D341Med (cell line): ENCODE measurements around the gene BHLHE40.
"Not testable (repeated sequence)": the region's sequence is repeated elsewhere in the genome, so short reads cannot be mapped to it uniquely, and the experiment has no call there.

Experiments
- DNase-seq: peaks from one replicate; pipeline ENCODE4 v3.0.0; 2012; ENCODE audit warnings: low spot score

Gene BHLHE40

DNA sequence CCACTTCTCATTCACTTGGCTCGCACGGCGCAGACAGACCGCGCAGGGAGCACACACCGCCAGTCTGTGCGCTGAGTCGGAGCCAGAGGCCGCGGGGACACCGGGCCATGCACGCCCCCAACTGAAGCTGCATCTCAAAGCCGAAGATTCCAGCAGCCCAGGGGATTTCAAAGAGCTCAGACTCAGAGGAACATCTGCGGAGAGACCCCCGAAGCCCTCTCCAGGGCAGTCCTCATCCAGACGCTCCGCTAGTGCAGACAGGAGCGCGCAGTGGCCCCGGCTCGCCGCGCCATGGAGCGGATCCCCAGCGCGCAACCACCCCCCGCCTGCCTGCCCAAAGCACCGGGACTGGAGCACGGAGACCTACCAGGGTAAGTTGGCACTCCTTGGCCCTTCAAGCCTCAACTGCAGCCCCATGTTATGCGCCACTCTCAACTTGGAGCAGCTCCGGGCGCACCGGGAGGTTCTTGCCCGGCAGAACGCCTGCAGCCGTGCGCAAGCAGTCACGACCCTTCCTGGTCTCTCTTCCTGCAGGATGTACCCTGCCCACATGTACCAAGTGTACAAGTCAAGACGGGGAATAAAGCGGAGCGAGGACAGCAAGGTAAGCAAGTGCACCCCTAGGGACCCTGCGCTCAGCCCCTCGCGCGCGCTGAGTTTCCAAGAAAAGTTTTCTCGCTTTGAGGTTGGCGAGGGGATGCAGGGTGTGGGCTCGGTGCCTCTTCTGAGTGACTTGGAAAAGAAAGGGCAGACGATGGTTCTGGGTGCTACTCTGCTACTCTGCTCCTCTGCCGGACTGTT is at the start of gene BHLHE40:
BHLHE40 (plus strand) TSS at position 10 of the 801 bp plus-strand sequence; CDS start at position 292, 282 bp downstream.
- DNase-seq: peak; percentile 69

DNA sequence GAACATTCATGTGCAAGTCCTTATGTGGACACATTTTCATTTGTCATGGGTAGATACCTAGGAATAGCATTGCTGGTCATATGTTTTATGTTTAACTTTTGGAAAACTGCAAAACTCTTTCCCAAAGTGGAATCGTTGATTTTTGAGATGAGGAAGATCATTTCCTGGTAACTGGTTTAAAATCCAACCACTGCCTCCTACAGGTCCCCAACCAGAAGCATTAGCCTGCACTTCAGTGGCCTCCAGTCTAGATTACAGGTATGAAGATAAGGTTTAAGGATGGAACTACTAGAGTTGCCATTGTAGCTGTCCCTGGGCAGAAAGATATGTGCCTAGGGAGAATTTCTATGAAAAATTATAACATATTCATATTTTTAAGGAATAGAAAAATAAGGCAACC is 48.7 kb upstream of the BHLHE40 start:
- DNase-seq: no peak

DNA sequence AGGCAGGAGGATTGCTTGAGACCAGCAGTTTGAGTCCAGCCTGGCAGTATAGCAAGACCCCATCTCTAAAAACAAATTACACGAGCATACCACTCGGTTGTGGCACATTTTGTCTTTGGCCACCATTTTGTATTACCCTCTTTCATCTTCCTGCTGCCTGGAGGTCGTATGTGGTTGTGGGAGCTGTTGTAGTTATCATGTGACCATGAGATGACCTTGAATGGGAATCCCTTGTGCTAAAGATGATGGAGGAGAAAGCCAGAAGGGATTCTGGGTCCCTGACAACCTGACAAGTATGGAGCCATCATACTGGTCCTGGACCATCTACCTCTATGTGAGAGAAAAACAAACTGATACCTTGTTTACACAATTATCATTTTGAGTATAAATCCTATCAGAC is 45.2 kb upstream of the BHLHE40 start:
- no peak for DNase-seq

DNA sequence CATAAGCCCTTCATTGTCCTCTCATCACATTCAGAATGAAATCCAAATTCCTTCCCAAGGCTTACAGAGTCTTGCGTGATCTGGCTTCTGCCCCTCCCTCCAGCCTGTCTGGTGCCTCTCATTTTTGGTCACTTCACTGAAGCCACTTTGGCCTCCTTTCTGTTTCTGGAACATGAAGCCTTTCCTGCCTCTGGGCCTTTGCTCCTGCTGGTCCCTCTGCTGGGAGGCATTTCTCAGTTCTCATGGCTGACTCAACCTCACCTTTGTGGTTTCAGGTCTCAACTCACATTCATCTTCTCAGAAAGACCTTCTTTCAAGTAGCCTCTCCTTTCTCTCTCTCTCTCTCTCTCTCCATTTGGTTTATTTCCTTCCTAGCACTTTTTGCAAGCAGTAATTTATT is 43.9 kb upstream of the BHLHE40 start:
- DNase-seq: no peak

DNA sequence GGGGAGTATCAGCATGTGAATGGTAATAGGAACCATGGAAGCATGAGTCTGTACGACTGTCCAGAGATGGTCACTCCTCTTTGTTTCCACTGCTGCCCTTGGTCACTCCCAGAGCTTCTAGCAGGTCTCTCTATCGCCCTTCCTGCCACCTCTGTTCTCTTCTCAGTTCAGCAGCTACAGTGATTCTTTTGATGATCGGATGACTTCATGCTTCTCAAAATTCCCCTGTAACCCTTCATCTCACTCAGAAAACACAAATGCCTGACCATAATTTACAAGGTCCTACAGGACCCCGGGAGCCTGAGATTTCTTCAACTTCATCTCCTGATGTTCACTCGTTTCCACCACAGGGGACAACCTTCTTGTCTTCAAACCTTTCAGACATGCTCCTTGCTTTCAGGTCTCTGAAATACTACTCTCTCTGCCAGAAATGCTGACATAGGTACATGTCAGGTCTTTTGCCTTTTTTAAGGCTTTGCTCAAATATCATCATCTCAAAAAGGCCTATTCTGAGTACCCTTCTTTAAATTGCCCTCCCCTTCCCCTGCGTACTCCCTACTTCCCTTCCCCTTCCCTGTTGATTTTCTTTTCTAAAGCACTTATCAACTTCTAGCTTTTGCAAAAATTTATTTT is 42.1 kb upstream of the BHLHE40 start:
- DNase-seq: no peak

DNA sequence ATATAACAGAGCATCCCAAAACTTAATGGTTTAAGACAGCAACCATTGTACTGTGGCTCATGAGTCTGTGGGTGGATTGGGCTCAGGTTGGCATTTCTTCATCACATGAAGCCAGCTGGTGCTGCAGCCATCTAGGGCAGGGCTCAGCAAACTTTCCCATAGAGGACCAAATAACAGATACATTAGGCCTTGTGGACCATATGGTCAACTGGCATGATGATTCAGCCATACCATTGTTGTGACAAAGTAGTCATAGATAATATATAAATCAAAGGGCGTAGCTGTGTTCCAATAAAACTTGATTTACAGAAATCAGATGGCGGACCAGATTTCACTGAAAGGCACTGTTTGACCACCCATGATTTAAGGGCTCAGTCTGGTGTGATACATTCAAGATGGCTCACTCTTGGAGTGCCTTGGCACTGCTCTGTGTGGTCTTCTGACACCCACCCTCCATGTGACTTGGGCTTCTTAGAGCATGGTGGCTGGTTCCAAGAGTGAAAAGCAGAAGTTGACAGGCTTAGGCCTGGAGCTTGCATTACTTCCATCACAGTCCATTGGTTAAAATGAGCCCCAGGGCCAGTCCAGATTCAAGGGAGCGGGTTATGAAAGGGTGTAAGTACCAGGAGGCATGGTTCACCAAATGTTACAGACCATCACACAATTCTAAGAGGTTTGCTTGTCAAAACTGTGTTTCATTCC is 40.8 kb upstream of the BHLHE40 start:
- DNase-seq: no peak

DNA sequence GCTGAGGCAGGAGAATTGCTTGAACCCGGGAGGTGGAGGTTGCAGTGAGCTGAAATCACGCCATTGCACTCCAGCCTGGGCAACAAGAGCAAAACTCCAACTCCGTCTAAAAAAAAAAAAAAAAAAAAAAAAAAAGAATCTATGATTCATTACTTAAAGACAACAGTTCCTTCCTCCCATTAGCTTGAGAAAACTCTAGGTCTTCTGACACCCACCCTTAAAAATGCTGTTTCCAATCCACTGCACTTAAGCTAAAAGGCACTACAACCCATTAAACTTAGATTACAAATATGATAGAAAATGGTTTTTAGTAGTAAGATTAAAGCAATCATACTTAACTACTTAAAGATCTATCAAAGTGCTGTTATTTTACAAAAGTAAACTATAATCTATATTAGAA is 40.0 kb upstream of the BHLHE40 start:
- DNase-seq: no peak

DNA sequence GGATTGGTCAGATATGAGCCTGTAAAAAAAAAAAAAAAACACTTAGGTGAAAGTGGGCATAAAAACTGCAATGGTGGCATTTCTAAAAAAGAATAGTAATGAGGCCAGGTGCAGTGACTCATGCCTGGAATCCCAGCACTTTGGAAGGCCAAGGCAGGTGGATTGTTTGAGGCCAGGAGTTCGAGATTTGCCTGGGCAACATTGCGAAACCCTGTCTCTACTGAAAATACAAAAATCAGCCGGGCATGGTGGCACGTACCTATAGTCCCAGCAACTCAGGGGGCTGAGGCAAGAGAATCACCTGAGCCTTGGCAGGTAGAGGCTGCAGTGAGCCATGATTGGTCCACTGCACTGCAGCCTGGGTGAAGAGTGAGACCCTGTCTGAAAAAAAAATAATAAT is 38.3 kb upstream of the BHLHE40 start:
- no peak for DNase-seq

DNA sequence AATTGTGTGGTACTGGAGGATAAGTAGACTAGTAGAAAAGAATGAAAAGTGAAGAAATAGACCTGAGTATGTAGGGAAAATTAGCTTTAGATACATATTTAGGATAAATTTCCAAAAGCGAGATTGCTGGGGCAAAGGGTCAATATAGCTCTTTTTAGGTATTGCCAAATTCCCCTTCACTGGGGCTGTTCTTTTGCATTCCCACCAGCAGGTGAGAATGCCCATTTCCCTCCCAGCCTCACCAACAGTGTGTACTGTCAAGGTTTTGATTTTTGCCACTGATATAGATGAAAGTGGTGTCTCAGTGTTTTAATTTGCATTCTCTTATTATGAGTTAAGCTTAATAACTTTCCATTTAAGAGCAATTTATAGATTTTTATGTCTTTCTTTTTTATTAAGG is 35.7 kb upstream of the BHLHE40 start:
- no peak for DNase-seq

DNA sequence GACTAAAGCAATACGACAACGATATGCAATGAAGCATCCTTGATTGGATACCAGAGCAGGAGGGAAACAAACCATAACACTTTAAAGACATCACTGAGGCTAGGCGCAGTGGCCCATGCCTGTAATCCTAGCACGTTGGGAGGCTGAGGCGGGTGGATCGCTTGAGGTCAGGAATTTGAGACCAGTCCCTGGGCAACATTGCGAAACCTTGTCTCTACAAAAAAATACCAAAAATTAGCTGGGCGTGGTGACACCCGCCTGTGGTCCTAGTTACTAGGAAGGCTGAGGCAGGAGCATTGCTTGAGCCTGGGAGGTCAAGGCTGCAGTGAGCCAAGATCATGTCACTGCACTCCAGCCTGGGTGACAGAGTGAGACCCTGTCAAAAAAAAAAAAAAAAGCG is 33.9 kb upstream of the BHLHE40 start:
- DNase-seq: no peak

DNA sequence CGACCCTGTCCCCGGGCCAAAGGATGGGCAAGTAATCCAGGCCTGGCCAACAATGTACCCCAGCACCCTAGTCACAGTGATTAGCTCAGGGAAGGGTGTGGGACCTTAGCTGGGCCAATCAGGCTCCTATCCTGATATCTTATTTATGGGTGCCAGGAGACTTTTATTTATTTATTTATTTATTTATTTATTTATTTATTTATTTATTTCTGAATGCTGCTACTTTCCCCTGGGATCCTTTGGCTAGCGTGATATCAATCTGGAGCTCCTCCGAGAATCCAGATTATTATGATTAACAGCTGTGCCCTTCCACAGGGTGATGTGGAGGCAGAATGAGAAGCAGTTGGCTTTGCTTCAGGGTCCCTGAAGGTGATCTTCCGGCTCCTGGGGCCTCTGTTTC is 32.2 kb upstream of the BHLHE40 start:
- DNase-seq: no peak

DNA sequence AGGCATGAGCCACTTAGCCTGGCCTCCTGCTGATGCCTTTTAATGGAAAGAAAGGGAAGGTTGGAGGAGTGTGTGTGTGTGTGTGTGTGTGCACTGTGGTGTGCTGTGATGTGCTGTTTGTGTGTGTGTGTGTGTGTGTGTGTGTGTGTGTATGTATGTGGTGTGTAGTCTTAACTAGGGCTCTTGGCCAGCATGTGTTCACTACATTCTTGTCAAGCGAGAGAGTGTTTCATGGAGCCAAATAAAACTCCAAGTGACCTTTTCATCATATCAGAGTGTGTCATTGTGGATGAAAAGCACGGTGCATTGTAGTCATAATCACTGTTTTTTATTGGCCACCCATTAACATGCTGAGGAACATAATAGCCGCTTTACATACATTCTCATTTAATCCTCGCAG is 30.8 kb upstream of the BHLHE40 start:
- no peak for DNase-seq

DNA sequence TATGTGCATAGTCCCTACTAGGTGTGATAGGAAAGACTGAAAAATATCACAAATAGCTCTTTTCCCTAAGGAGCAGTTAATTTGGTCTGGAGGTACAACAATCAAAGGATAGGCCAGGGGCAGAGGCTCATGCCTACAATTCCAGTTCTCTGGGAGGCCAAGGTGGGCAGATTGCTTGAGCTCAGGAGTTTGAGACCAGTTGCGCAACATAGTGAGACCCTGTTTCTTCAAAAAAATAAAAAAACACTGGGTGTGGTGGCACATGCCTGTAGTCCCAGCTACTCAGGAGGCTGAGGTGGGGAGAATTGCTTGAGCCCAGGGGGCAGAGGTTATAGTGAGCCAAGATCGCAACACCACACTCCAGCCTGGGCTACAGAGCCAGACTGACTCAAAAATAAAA is 30.2 kb upstream of the BHLHE40 start:
- DNase-seq: no peak

DNA sequence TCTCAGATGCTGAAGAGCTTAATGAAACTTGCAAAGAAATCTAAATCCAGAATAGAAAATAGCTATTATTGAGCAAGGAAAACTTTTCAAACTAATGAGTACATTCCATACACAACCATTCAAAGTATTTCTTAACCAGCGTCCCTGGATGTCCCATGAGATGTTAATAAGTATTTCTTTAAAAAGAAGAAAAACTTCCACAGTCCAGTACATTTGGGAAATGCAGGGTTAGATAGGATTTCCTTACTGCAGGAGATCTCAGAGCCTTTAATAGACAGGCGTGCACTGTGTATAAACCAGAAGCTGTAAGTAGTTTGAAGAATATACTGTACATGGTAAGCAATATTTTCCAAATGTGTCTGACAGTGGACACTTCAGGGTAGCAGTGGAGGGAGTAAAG is 29.6 kb upstream of the BHLHE40 start:
- DNase-seq: no peak

DNA sequence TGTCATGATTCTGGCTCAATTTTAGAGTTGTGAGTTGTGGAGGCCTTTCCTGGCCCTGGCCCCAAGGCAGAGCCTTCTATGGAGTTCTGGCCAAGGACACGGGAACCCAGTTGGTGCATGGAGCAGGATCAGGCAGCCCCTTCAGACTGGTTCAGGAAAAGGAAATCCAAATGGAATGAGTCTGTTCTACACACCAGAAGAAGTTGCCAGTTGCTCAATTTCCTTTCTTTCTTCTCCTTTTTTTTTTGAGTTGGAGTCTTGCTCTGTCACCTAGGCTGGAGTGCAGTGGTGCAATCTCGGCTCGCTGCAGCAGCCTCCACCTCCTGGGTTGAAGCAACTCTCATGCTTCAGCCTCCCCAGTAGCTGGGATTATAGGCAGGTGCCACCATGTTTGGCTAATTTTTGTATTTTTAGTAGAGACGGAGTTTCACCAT is 28.9 kb upstream of the BHLHE40 start:
- DNase-seq: no peak

DNA sequence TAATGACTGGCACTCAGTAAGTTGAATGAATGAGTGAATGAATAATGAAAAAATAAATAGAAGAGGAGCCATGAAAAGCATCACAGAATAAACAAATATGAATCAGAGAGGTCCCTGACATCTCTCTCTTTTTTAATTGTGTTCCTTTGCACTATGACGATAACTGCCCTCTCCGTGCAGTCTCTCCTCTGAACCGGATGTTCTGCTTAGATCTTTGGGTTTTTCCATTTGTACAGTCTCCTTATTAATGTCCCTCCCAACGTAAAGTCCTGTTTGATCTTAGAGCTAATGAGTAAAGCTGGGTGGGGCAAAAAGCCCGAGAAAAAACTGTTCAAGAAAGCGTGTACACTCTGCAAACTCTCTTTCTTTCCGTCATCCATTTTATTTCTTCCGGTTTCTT is 28.3 kb upstream of the BHLHE40 start:
- DNase-seq: no peak

DNA sequence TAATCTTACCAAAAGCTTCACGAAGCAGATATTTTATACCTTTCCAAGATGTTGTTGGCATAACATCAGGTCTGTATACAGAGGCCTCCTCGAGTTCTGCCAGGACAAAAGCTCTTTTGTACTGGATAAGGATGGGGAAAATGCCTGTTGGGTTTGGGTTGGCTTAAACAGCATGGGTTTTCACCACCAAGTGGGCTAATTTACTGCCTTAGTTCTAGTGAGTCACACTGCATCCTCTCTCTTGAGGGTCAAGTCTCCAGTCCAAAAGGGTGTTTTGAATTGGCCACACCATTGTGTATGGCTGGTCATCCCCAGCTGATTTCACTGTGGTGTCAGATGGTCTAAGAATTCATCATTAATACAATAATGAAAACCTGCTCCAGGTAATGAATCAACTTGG is 26.1 kb upstream of the BHLHE40 start:
- no peak for DNase-seq

DNA sequence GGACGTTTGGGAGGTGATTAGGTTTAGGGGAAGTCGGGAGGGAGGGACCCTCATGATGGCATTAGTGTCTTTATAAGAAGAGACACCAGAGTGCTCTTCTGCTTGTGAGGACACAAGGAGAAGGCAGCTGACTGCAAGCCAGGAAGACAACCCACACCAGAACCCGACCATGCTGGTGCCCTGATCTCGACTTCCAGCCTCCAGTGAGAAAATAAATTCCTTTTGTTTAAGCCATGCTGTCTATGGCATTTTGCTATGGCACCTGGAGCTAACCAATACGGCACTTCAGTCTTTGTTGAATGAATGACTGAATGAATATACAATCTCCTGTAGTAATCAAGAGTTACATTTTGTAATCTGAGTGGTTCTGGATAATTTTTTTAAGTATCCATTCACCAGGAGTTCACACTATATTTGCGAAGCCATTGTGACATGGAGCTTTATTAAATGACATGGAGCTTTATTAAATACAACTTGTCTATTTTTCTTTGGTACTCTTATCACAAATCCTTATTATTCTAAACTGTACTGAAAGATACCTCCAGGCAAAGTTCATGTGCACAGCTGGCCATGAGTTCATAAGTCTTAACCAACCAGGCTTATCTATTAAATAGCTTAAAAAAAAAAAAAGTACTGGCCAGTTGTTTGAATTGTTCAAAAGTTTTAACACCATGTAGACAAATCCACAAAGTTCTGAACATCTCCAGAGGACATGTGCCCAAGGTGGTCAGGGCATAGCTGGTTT is 24.8 kb upstream of the BHLHE40 start:
- DNase-seq: no peak

DNA sequence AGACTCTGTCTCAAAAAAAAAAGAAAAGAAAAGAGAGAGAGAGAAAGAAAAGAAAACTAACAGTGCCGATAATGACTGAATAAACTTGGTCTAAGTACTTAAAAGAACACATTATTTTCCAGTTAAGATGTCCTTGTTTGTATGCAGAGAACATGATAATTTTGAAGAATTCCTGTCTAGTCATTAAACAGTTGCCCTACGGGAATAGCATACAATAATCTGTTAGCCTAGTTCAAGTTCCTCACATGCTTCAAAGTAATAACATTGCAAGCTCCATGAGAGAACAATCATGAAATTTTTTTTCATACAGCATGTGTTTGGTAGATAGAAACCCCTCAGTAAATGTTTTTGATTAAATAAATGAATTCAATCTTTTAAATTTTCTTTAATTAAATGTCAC is 23.1 kb upstream of the BHLHE40 start:
- no peak for DNase-seq

DNA sequence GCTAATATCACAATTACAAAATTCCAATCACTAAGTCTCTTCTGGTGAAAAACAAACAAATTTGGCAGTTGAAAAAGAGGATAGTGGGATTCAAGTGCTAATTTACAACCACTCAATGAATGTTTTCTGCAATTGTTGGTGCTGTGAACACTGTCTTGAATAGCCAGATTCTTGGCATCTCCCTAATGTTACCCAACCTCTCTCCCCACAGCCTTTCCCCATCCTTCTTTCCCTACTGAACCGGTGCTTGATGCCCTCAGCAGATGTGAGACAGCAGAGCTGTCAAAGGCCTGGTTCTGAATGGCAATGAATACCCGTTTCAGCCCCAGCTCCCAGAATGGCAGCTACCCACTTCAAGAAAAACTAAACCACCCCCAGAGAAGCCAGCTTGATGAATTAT is 22.5 kb upstream of the BHLHE40 start:
- DNase-seq: no peak

DNA sequence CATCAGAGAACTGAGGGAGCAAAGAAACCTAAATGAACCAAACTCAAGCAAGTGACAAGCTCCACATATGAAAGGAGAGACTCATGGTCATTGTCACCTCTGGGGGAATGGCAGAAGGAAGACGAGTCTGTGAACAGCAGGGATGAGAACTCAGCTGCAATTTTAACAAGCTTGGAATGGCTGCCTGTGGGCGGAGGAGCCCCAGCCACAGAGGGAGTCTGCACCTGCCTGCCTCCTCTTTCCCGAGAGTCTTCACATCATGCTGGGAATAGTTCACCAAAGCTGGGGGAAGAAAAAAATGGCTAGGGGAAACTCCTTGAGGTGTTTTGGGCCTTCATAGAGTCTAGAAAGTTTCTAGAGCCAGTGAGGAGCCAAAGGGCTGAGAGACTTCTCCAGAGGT is 21.3 kb upstream of the BHLHE40 start:
- no peak for DNase-seq

DNA sequence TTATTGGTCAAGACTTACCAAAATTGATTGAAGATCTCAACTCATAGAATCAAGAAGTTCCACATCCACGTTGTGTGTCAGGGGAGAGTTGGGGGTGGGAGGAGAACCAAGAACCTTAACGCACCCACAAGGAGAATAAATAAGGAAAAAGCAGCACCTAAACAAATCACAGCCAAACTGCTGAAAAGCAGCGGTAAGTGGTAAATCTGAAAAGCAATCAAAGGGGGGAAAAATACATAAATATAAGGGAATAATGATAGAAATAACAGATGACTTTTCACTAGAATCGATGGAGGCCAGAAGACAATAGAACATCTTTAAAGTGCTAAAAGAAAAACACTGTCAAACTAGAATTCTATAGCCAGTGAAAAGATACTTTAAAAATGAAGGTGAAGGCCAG is 20.1 kb upstream of the BHLHE40 start:
- no peak for DNase-seq

DNA sequence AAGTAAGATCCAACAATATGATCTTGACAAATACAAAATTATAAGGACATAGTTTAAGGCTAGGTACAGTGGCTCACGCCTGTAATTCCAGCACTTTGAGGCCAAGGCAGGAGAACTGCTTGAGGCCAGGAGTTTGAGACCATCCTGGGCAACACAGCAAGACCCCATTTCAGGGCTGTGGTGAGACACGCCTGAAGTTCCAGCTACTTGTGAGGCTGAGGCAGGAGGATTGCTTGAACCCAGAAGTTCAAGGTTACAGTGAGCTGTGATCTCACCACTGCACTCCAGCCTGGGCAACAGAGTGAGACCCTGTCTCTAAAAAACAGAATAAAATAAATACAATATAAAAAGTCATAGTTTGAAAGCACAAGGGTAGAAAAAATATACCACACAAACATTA is 17.4 kb upstream of the BHLHE40 start:
- DNase-seq: not testable (repeated sequence)
